Gastroesophageal sphincter (tissue), 4 donors: ENCODE measurements around the gene TPM4. TPM values are rescaled to one million over a fixed set of nuclear protein-coding genes. Genes with fewer than 3 reads are reported as not detected.

Source experiments
- ATAC-seq: fragments of 150-250 bp; one replicate; pipeline ENCODE4 v1.9.1; 2016; ENCODE audit warnings: mild to moderate bottlenecking, moderate library complexity
- H3K27ac ChIP-seq, 4 donors: fragments of 200-600 bp; sonication (generic) in 3 of 4; 1 replicate in 3 of 4; 2 replicates in 1 of 4; pipeline ENCODE4 v1.5.1; 2016 to 2019
- H3K27me3 ChIP-seq: fragments of 200-600 bp; sonication (generic); one replicate; pipeline ENCODE4 v1.5.1; 2019
- H3K36me3 ChIP-seq, 2 donors: fragments of 200-600 bp; sonication (generic); one replicate each; pipeline ENCODE4 v1.5.1; 2019; ENCODE audit warnings: control low read depth in 1 of 2
- H3K4me1 ChIP-seq, 3 donors: fragments of 200-600 bp; sonication (generic); 1 replicate in 2 of 3; 2 replicates in 1 of 3; pipeline ENCODE4 v1.5.1; 2016 to 2019; ENCODE audit warnings: control low read depth in 2 of 3
- H3K4me3 ChIP-seq, 2 donors: fragments of 200-600 bp; sonication (generic); one replicate each; pipeline ENCODE4 v1.5.1; 2019; ENCODE audit warnings: mild to moderate bottlenecking in 1 of 2, moderate library complexity in 1 of 2
- H3K9me3 ChIP-seq, 3 donors: fragments of 200-600 bp; sonication (generic); one replicate each; pipeline ENCODE4 v1.5.1; 2017 to 2019; ENCODE audit warnings: control low read depth in 2 of 3
- CTCF ChIP-seq, 4 experiments: fragments of 200-600 bp in 2 of 4; fragments of 450-650 bp in 2 of 4; sonication (generic) in 1 of 4; IDR thresholded peaks; one replicate each; pipeline ENCODE4 v1.5.1; 2017 to 2019; ENCODE audit warnings: antibody characterized with exemption in 4 of 4, mild to moderate bottlenecking in 2 of 4, moderate library complexity in 2 of 4
- EP300 ChIP-seq: sonication (generic); formaldehyde crosslinking; IDR thresholded peaks from one replicate; pipeline ENCODE4 v1.6.1; 2017; ENCODE audit warnings: antibody characterized with exemption, mild to moderate bottlenecking
- POLR2A ChIP-seq, 2 donors: fragments of 450-650 bp; IDR thresholded peaks; one replicate each; pipeline ENCODE4 v1.6.1; 2017; ENCODE audit warnings: antibody characterized with exemption in 2 of 2, mild to moderate bottlenecking in 2 of 2, moderate library complexity in 1 of 2
- POLR2AphosphoS5 ChIP-seq: sonication (generic); formaldehyde crosslinking; IDR thresholded peaks from one replicate; pipeline ENCODE4 v1.6.1; 2017; ENCODE audit warnings: antibody characterized with exemption
- WGBS, 2 donors: methylation state at CpG; one replicate each; pipeline ENCODE4 v1.1.5; 2018; ENCODE audit warnings: low coverage in 1 of 2; 5-methylcytosine and 5-hydroxymethylcytosine counted together
- total RNA-seq, 4 donors: library from RNA; depleted of rRNA; stranded (reverse); fragments of >200 nt; gene quantifications; one replicate each; pipeline ENCODE4 v1.1.0, GENCODE V29; 2016

The TPM4 gene
- total RNA-seq, 4 donors from 2014 or later = 351 to 486 (median 404) TPM

GRCh38 chr19:16037424-16038195 is 38.7 kb upstream of the TPM4 start:
- Histone ChIP-seq H3K27ac (no peak overlapping the region), H3K36me3 (no peaks in the 10 kb centered on the region), H3K27me3 (no peaks in the 10 kb centered on the region), H3K9me3 (no peaks in the 10 kb centered on the region), H3K4me1 (peaks cover 0 to 14% (median 0%) of the 10 kb centered on the region in 3 donors), H3K4me3 (no peak overlapping the region)
- 33 to 83% methylated on average over 1 to 2 of the region's 17 CpGs for WGBS, 2 donors
- TF ChIP-seq POLR2A (IDR thresholded peaks at IDR 0.05) (no peak), POLR2AphosphoS5 (no peak), EP300 (no peak), CTCF (IDR thresholded peaks at IDR 0.05) (no peak)
- no peak for ATAC-seq

- Histone ChIP-seq H3K4me3 (no peak overlapping the region), H3K27me3 (no peaks in the 10 kb centered on the region), H3K36me3 (no peaks in the 10 kb centered on the region), H3K27ac (no peak overlapping the region), H3K4me1 (peaks cover 0 to 14% (median 0%) of the 10 kb centered on the region in 3 donors), H3K9me3 (no peaks in the 10 kb centered on the region)
- 80% methylated on average over 2 of the region's 5 CpGs; no CpG with 5 or more reads in 1 of the 2 donors for WGBS, 2 donors
- ATAC-seq = no peak
- no peak for TF ChIP-seq POLR2A (IDR thresholded peaks at IDR 0.05)
- no peak for TF ChIP-seq EP300
- no peak for TF ChIP-seq CTCF (IDR thresholded peaks at IDR 0.05)
- TF ChIP-seq POLR2AphosphoS5 = no peak
Observed at GRCh38 chr19:16038196-16038695, 38.0 kb upstream of the TPM4 start.

GRCh38 chr19:16039081-16039480 is 37.2 kb upstream of the TPM4 start:
- Histone ChIP-seq H3K36me3 (no peaks in the 10 kb centered on the region), H3K4me1 (peaks cover 0 to 14% (median 0%) of the 10 kb centered on the region in 3 donors), H3K27ac (no peak overlapping the region), H3K27me3 (no peaks in the 10 kb centered on the region), H3K9me3 (no peaks in the 10 kb centered on the region), H3K4me3 (no peak overlapping the region)
- ATAC-seq = no peak
- 60% methylated on average over 1 of the region's 18 CpGs; no CpG with 5 or more reads in 1 of the 2 donors for WGBS, 2 donors
- TF ChIP-seq POLR2A (IDR thresholded peaks at IDR 0.05) = no peak
- no peak for TF ChIP-seq CTCF (IDR thresholded peaks at IDR 0.05)
- no peak for TF ChIP-seq EP300
- no peak for TF ChIP-seq POLR2AphosphoS5

GRCh38 chr19:16039545-16039944 is 36.8 kb upstream of the TPM4 start:
- Histone ChIP-seq H3K9me3 (no peaks in the 10 kb centered on the region), H3K27me3 (no peaks in the 10 kb centered on the region), H3K4me1 (peaks cover 0 to 14% (median 0%) of the 10 kb centered on the region in 3 donors), H3K4me3 (no peak overlapping the region), H3K27ac (no peak overlapping the region), H3K36me3 (no peaks in the 10 kb centered on the region)
- no peak for ATAC-seq
- WGBS, 2 donors = 97% methylated on average over 4 of the region's 5 CpGs; no CpG with 5 or more reads in 1 of the 2 donors
- TF ChIP-seq POLR2AphosphoS5 (no peak), EP300 (no peak), POLR2A (IDR thresholded peaks at IDR 0.05) (no peak), CTCF (IDR thresholded peaks at IDR 0.05) (no peak)

GRCh38 chr19:16040642-16041041 is 35.7 kb upstream of the TPM4 start:
- no peak for ATAC-seq
- Histone ChIP-seq H3K4me3 (no peak overlapping the region), H3K27me3 (no peaks in the 10 kb centered on the region), H3K36me3 (no peaks in the 10 kb centered on the region), H3K27ac (no peak overlapping the region), H3K9me3 (no peaks in the 10 kb centered on the region), H3K4me1 (peaks cover 0 to 14% (median 0%) of the 10 kb centered on the region in 3 donors)
- TF ChIP-seq EP300 (no peak), CTCF (IDR thresholded peaks at IDR 0.05) (no peak), POLR2A (IDR thresholded peaks at IDR 0.05) (no peak), POLR2AphosphoS5 (no peak)
- WGBS, 2 donors = 35 to 57% methylated on average over 4 to 5 of the region's 6 CpGs
